GM12892 (cell line): ENCODE data around the gene CCDC33.

Experiments
- DNase-seq: peaks from one replicate; pipeline ENCODE4 v3.0.0; 2011; ENCODE audit not compliant: insufficient read length
- FAIRE-seq: peaks from 2 replicates; lab custom pipeline; 2011; peaks lifted over from hg19 to GRCh38; lab: Jason Lieb, UNC
- POLR2A ChIP-seq: IDR thresholded peaks from 2 replicates; pipeline ENCODE4 v1.6.1; 2011; ENCODE audit warnings: low read depth, low read length, control low read depth
- POLR2AphosphoS5 ChIP-seq: IDR thresholded peaks from 2 replicates; pipeline ENCODE4 v1.6.1; 2011; ENCODE audit warnings: low read depth, low read length, control low read depth
- TAF1 ChIP-seq: IDR thresholded peaks from 2 replicates; pipeline ENCODE4 v1.6.1; 2011; ENCODE audit warnings: low read depth, mild to moderate bottlenecking, control low read depth, low read length, borderline replicate concordance

Gene CCDC33

GRCh38 chr15:74362482-74362881, 126.4 kb downstream of the CCDC33 start:
- TF ChIP-seq TAF1 (no peak), POLR2A (no peak), POLR2AphosphoS5 (no peak)
- FAIRE-seq = no peak
- DNase-seq = no peak

- TF ChIP-seq POLR2AphosphoS5 (no peak), TAF1 (no peak), POLR2A (no peak)
- FAIRE-seq = no peak
- DNase-seq = no peak
Observed at GRCh38 chr15:74364936-74365597, 128.9 kb downstream of the CCDC33 start.

DNA sequence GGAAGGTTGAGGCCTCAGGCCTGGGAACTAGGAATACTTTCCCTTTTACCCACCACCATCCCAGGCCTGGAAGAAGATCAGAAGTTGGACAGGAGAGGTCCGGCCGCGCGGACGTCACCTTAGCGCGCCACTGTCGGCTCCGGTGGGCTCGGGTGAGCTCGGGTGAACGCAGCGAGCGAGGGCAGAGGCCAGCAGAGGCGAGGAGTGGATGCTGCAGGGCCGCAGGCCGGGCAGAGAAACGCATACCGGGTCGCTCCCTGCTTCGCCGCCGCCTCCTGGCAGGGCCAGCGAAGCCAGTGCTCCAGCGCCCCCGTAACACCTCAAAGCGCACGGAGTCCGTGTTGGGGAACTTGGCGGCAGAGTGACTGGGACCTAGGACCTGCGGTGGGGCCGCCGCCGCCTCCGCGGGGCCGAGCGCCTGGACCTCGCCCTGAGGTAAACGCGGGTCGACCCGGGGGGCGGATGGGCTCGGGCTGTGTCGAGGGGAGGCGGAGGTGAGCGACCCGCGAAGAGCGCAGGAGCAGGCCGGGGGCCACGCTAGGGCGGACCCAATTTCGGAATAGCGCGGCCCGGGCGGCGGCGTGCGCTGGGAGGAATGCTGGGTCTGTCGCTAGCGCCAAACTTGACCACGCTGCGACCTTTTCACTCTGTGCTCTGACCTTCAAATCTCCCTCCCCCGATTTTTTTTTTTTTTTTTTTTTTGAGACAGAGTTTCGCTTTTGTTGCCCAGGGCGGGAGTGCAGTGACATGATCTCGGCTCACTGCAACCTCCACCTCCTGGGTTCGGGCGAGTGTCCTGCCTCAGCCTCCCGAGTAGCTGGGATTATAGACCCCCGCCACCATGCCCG, 129.7 kb downstream of the CCDC33 start:
- TF ChIP-seq POLR2A (no peak), POLR2AphosphoS5 (no peak), TAF1 (no peak)
- no peak for FAIRE-seq

GRCh38 chr15:74367296-74367854, 131.2 kb downstream of the CCDC33 start, which contains the start of gene CYP11A1:
Gene CYP11A1 (minus strand): TSS chr15:74367646. CDS start chr15:74367585, 61 bp downstream.
- DNase-seq (no peak), FAIRE-seq (no peak)
- TF ChIP-seq POLR2A (no peak), POLR2AphosphoS5 (no peak), TAF1 (no peak)

More for the DNA sequence above, 129.7 kb downstream of the CCDC33 start:
- no peak for DNase-seq

GRCh38 chr15:74368121-74368520, 132.0 kb downstream of the CCDC33 start:
- TF ChIP-seq TAF1 (no peak), POLR2AphosphoS5 (no peak), POLR2A (no peak)
- FAIRE-seq (no peak), DNase-seq (no peak)

- DNase-seq = no peak
- TF ChIP-seq TAF1 (no peak), POLR2AphosphoS5 (no peak), POLR2A (no peak)
- no peak for FAIRE-seq
Observed at GRCh38 chr15:74369084-74369745, 133.1 kb downstream of the CCDC33 start.

- FAIRE-seq (no peak), DNase-seq (no peak)
- TF ChIP-seq POLR2AphosphoS5 (no peak), POLR2A (no peak), TAF1 (no peak)
Observed at GRCh38 chr15:74369756-74370155, 133.6 kb downstream of the CCDC33 start.

DNA sequence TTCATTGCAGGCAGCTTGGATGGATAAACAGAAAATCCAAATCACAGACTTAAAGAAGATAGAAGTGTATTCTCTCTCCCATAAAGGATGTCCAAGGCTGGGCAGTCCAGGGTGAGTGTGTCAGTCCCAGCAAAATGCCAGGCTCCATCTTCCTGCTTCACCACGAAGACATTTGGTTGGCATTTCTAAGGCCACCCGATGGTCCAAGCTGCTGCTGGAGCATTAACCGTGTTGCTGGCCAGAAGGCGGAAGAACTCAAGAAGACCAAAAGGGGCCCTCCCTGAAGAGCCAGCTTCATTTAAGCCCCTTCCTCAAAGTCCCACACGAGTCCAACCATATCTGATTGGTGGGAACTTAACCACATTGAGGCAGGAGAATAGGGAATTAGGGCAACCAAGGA, 134.3 kb downstream of the CCDC33 start:
- no peak for DNase-seq
- FAIRE-seq = no peak
- no peak for TF ChIP-seq TAF1
- TF ChIP-seq POLR2A = no peak
- TF ChIP-seq POLR2AphosphoS5 = no peak

GRCh38 chr15:74373056-74373650, 137.0 kb downstream of the CCDC33 start:
- TF ChIP-seq POLR2A = no peak
- no peak for TF ChIP-seq TAF1
- no peak for TF ChIP-seq POLR2AphosphoS5
- FAIRE-seq = no peak

DNA sequence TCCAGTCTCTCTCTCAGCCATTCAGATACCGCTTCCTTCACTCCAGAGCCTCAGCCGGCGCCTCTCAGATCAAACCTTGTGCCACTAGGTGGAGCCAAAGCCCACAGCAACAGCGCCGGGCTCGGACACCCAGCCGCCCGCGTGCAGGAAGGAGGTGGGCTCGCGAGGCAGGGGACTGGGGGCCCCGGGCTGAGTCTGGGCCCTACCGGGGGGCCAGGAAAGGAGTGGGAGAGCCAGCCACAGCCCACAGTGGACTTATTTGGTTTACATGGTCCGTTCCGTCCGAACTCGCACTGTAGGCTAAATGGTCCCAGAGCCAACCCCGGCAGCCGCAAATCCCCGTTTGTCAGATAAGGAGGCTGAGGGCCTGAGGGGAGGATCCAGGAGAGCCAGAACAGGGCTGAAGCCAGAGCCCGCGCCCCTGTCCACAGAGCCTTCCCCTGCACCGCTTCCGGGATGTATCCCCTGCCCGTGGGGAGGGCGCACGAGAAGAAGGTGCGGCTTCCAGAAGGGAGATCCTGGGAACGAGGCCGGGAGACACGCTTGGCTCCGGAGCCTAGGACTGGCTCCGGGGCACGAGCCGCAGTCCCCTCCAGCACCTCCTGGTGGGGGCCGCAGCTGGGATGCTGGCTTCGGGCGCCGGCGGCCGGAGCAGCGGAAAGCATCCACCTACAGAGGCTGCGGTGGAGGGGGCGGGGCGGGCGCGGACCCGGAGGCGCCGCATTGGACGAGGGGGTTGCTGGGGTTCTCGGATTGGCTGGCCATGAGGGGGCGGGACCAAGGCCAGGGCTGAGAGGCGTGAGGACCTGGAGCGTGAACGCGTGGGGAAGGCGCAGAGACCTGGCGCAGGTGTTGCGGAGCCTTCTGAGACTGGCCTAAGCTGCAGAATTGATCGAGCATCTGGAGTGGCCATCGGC, 137.9 kb downstream of the CCDC33 start:
- DNase-seq (peak; percentile 99), FAIRE-seq (peak; percentile 95)
- TF ChIP-seq POLR2A (no peak), POLR2AphosphoS5 (0 out of 2 replicates have a peak, but pooled peaks have one; percentile 27), TAF1 (no peak)

More at GRCh38 chr15:74373056-74373650, 137.0 kb downstream of the CCDC33 start:
- no peak for DNase-seq
